Measurements from ENCODE around the gene PARD3.

DNA sequence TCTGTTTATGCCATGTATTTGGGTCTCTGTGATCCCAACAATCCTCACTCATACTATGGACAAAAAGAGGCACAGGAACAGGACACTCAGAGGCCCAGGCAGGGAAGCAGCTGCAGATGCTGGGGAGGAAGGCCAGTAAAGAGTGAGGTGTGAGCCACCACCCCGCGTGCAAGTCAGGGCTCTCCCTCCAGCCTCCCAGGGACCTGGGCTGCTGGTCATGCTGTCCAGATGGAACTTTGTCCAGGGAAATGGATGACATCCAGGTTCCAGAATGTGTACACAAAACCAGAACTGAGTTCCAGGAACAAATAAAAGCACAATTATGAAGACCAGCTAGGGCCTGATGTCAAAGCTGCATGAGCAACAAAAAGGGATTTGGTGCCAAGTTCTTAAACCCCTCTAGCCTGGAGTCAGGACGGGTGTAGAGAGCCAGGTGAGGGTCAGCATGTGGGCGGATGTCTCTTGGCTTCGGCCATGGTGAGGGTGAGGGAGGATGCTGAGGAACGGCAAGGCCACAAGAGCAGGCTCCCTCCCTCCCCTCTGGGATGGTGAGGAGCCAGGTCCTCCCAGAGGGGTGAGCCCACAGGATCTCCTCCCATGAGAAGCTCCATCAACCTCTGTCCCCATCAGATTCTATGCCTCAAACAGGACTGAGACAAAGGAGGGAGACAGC, 739.7 kb downstream of the PARD3 start:
- no peak for TF ChIP-seq MXI1 (conservative IDR thresholded peaks at IDR 0.05; ENCODE audit: poor library complexity, severe bottlenecking)
- TF ChIP-seq, protein P1, sequence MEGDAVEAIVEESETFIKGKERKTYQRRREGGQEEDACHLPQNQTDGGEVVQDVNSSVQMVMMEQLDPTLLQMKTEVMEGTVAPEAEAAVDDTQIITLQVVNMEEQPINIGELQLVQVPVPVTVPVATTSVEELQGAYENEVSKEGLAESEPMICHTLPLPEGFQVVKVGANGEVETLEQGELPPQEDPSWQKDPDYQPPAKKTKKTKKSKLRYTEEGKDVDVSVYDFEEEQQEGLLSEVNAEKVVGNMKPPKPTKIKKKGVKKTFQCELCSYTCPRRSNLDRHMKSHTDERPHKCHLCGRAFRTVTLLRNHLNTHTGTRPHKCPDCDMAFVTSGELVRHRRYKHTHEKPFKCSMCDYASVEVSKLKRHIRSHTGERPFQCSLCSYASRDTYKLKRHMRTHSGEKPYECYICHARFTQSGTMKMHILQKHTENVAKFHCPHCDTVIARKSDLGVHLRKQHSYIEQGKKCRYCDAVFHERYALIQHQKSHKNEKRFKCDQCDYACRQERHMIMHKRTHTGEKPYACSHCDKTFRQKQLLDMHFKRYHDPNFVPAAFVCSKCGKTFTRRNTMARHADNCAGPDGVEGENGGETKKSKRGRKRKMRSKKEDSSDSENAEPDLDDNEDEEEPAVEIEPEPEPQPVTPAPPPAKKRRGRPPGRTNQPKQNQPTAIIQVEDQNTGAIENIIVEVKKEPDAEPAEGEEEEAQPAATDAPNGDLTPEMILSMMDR (IDR thresholded peaks at IDR 0.05; ENCODE audit: poor library complexity, severe bottlenecking): no peak
- no peak for TF ChIP-seq EZH2 (IDR thresholded peaks at IDR 0.05; ENCODE audit: borderline replicate concordance, insufficient read depth, low read length, poor library complexity, severe bottlenecking)
- TF ChIP-seq RAD21 (conservative IDR thresholded peaks at IDR 0.05): no peak
